Measurements from ENCODE around the gene MRGPRX4. TPM values are rescaled to one million over a fixed set of nuclear protein-coding genes. Genes with fewer than 3 reads are reported as not detected.

The MRGPRX4 gene
- total RNA-seq, 3 donors from 2014 or later: not detected

DNA sequence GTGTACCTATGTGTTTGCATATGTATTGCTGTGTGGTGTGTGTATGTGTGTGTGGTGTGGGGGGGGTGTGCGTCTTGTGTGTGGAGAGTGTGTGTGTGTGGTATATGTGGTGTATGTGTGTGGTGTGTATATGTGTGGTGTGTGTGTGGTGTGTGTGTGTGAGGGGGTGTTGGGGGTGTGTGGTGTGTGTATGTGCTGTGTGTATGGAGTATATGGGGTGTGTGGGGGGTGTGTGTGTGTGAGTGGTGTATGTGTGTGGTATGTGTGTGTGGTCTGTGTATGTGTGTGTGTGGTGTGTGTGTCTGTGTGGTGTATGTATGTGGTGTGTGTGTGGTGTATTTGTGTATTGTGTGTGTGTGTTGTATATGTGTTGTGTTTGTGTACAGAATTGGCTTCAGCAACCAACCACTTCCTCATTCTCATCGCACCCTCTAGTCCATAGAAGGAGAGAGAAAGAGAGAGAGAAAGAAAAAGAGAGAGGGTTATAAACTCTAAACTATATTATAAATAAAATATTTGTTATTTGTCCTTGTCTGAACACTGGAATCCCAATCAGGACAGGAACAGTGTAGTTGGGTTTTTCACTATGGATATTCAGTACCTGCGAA is 50.3 kb downstream of the MRGPRX4 start:
- no peak overlapping the region for H3K4me3 ChIP-seq
- TF ChIP-seq, protein P1, sequence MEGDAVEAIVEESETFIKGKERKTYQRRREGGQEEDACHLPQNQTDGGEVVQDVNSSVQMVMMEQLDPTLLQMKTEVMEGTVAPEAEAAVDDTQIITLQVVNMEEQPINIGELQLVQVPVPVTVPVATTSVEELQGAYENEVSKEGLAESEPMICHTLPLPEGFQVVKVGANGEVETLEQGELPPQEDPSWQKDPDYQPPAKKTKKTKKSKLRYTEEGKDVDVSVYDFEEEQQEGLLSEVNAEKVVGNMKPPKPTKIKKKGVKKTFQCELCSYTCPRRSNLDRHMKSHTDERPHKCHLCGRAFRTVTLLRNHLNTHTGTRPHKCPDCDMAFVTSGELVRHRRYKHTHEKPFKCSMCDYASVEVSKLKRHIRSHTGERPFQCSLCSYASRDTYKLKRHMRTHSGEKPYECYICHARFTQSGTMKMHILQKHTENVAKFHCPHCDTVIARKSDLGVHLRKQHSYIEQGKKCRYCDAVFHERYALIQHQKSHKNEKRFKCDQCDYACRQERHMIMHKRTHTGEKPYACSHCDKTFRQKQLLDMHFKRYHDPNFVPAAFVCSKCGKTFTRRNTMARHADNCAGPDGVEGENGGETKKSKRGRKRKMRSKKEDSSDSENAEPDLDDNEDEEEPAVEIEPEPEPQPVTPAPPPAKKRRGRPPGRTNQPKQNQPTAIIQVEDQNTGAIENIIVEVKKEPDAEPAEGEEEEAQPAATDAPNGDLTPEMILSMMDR (IDR thresholded peaks at IDR 0.05): no peak
- DNase-seq (no peak), ATAC-seq (no peak)
- H3K4me1 ChIP-seq (ENCODE audit: low read depth): no peaks in the 10 kb centered on the region
- no peaks in the 10 kb centered on the region for H3K9me3 ChIP-seq
- no peaks in the 10 kb centered on the region for H3K36me3 ChIP-seq (ENCODE audit: low read depth)
- intact Hi-C loops (cut with DNase I, micrococcal nuclease): no loop called here

Other genes with a start within 250 kb of the MRGPRX4 start
- gene SERGEF, start 159.8 kb upstream of the MRGPRX4 start, total RNA-seq: 10 to 100 TPM; 23.6 to 45.0 (median 23.8) TPM
- gene TPH1, start 126.6 kb upstream of the MRGPRX4 start, total RNA-seq: 10 to 100 TPM in 2 of 3 donors, 1 to 10 TPM in 1; 1.4 to 12.8 (median 10.7) TPM
- gene SAAL1, start 66.8 kb upstream of the MRGPRX4 start, total RNA-seq: 10 to 100 TPM; 11.3 to 13.4 (median 11.6) TPM
- gene MRGPRX3, start 40.3 kb upstream of the MRGPRX4 start, total RNA-seq: under 1 TPM in 1 of 3 donors, not detected in 2; 0.17 TPM
- gene SAA4, start 64.0 kb downstream of the MRGPRX4 start, total RNA-seq: not detected
- 1 to 10 TPM; 1.3 to 2.0 (median 1.7) TPM for gene SAA2, start 75.8 kb downstream of the MRGPRX4 start, total RNA-seq
- gene SAA1, start 93.4 kb downstream of the MRGPRX4 start, total RNA-seq: 10 to 100 TPM in 1 of 3 donors, 1 to 10 TPM in 2; 3.9 to 11.3 (median 8.0) TPM
- 10 to 100 TPM in 2 of 3 donors, 1 to 10 TPM in 1; 9.8 to 16.6 (median 14.1) TPM for gene HPS5, start 149.3 kb downstream of the MRGPRX4 start, total RNA-seq
- 10 to 100 TPM; 32.8 to 43.3 (median 35.9) TPM for gene GTF2H1, start 149.7 kb downstream of the MRGPRX4 start, total RNA-seq
- 100 to 1,000 TPM; 453 to 504 (median 462) TPM for gene LDHA, start 221.7 kb downstream of the MRGPRX4 start, total RNA-seq
- gene LDHC, start 239.5 kb downstream of the MRGPRX4 start, total RNA-seq: not detected

Data from mucosa of descending colon (tissue), 3 donors.